IPS DF 6.9 (cell line): ENCODE measurements around the gene TMEM94.

ENCODE experiments used
- DNase-seq: peaks from one replicate; pipeline ENCODE4 v3.0.0-alpha.2; 2013; ENCODE audit warnings: low read depth, low spot score
- H3K27ac ChIP-seq: one replicate; pipeline ENCODE4 v1.5.1; 2013; ENCODE audit warnings: low read length, control low read depth
- H3K27me3 ChIP-seq: 2 replicates; pipeline ENCODE4 v1.6.1; 2013; ENCODE audit warnings: mild to moderate bottlenecking, low read length; ENCODE audit not compliant: control insufficient read depth, insufficient read depth
- H3K36me3 ChIP-seq: 2 replicates; pipeline ENCODE4 v1.6.1; 2013; ENCODE audit warnings: low read length; ENCODE audit not compliant: control insufficient read depth, insufficient read depth
- H3K4me1 ChIP-seq: 2 replicates; pipeline ENCODE4 v1.6.1; 2013; ENCODE audit warnings: low read length; ENCODE audit not compliant: control insufficient read depth, insufficient read depth
- H3K4me3 ChIP-seq: 2 replicates; pipeline ENCODE4 v1.5.1; 2013; ENCODE audit warnings: mild to moderate bottlenecking, low read length
- H3K9me3 ChIP-seq: 2 replicates; pipeline ENCODE4 v1.6.1; 2013; ENCODE audit warnings: low read length, inconsistent platforms; ENCODE audit not compliant: control insufficient read depth, insufficient read depth
- WGBS: extraction: QIAGEN DNeasy Blood & Tissue Kit; methylation state at CpG from one replicate; pipeline ENCODE4 v1.1.7; 2013; ENCODE audit warnings: mixed read lengths, missing lambda C conversion rate; ENCODE audit not compliant: insufficient read length, insufficient coverage; 5-methylcytosine and 5-hydroxymethylcytosine counted together

TMEM94 gene

DNA sequence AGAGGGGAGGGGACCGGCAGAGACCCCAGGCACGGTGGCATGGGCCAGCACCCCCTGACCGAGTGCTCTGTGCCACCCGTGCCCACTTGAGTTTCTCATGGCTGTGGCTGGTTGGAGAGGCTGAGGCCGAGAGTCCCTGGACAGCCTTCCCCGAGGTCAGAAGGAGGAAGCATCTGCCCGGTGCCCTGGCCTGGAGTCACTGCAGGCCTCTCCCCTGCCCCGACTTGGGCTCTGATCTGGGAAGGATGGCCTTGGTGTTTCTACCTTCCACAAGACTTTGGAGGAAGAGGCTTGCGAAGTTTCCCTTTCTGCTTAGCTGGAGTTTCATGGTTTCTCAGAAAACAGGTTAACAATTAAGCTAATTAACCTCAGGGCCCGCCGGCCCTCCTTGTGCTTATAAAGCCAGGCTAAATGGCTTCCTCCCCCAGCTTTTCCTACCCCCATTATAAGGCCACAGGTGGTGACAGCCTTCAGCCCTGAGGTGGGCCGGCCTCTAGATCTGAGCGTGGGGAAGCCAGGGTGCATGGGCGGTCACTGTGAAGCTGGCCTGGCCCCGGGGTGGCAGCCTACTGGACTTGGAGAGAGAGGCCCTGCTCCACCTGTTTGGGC is 86.4 kb downstream of the TMEM94 start:
- Histone ChIP-seq H3K4me1 (0 out of 2 replicates have a peak, but pooled peaks cover 1% of the 10 kb centered on the region), H3K4me3 (no peak overlapping the region), H3K27ac (no peak overlapping the region), H3K9me3 (no peaks in the 10 kb centered on the region), H3K27me3 (no peaks in the 10 kb centered on the region), H3K36me3 (no peaks in the 10 kb centered on the region)
- DNase-seq, result no peak
- WGBS, result no CpG with 5 or more reads among the region's 15 CpGs

DNA sequence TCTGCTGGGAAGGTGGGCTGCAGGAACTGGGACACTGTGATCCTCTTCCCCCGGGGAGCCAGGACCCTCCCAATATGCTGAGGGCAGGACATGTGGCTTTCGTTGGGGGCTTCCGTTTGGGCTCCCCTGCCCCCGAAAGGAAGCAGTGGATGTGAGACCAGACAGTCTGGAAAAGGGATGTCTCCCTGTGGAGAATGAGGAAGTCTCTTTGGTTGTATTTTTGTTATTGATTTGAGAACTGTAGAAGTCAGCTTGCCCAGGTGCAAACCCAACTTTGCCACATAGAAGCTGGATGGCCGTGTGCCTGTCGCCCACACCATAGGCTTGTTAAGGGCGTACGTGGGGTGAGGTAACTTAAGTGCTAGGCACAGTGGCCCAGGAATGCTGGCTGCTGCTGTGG is 87.8 kb downstream of the TMEM94 start:
- Histone ChIP-seq H3K27ac (no peak overlapping the region), H3K4me1 (peaks cover 6% of the 10 kb centered on the region; the same call in 1 of the 2 replicates), H3K4me3 (no peak overlapping the region), H3K36me3 (no peaks in the 10 kb centered on the region), H3K27me3 (no peaks in the 10 kb centered on the region), H3K9me3 (no peaks in the 10 kb centered on the region)
- DNase-seq, result no peak
- WGBS, result no CpG with 5 or more reads among the region's 8 CpGs

DNA sequence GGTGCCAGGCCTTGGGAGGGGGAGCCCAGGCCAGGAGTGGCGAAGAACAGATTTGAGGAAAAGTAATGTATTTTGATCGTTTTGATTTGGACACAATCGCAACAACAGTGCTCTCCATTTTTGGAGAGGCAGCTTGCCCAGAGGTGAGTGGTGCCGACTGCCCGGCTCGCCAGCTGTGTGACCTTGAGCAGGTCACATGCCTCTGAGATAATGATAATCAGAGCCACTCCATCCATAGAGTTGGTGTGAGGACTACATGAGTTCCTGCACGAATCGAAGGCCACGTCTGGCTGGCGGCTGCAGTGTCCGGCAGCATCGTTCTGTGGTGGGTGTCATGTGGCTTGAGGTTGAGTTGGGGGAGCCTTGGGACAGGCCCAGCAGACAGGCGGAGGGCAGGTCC is 89.7 kb downstream of the TMEM94 start:
- no CpG with 5 or more reads among the region's 13 CpGs for WGBS
- no peak overlapping the region for H3K4me3 ChIP-seq

DNA sequence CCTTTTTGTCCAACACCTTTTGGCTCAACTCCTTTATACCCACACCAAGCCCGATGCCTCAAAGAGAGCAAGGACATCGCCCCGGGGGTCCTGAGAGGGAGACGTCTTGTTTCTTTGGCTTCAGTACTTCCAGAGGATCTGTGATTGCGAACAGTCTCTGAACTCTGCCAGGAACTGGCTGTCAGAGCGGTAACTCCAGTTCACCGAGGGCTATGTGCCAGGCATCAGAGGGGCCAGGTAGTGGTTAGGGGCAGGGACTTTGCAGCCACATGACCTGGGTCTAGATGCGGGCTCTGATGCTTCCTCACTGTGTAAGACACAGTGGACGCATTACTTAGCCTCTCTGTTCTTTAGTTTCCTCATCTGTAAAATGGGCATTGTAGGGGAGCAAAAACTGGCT is 90.7 kb downstream of the TMEM94 start:
- no peak for DNase-seq
- no peak overlapping the region for H3K27ac ChIP-seq
- H3K36me3 ChIP-seq, result no peaks in the 10 kb centered on the region
- H3K27me3 ChIP-seq, result no peaks in the 10 kb centered on the region
- no CpG with 5 or more reads among the region's 9 CpGs for WGBS
- H3K9me3 ChIP-seq, result no peaks in the 10 kb centered on the region
- H3K4me1 ChIP-seq, result peaks cover 8% of the 10 kb centered on the region
- H3K4me3 ChIP-seq, result no peak overlapping the region

More for the DNA sequence above, 89.7 kb downstream of the TMEM94 start:
- DNase-seq, result no peak
- H3K9me3 ChIP-seq, result no peaks in the 10 kb centered on the region
- peaks cover 7% of the 10 kb centered on the region for H3K4me1 ChIP-seq
- no peaks in the 10 kb centered on the region for H3K27me3 ChIP-seq
- H3K27ac ChIP-seq, result no peak overlapping the region
- H3K36me3 ChIP-seq, result no peaks in the 10 kb centered on the region

DNA sequence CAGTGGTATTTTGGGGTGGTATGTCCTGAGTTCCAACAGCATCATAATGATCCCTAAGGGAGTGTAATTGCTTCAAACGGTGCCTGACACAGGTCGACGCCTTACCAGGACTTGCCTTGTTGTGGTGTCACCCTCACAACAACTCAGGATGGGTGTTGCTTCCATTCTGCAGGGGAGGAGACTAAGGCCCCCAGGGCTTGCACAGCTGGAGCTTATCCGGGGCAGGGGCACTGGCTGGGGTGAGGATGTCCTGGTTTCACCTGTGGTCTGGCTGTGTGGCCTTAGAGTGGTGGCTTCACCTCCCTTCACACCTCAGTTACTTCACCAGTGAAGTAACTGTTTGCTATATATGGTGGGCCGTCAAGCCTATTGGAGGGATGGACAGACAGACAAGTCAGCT is 92.4 kb downstream of the TMEM94 start:
- H3K4me1 ChIP-seq, result peaks cover 8% of the 10 kb centered on the region
- no peak overlapping the region for H3K27ac ChIP-seq

More for the DNA sequence above, 92.4 kb downstream of the TMEM94 start:
- DNase-seq, result no peak
- Histone ChIP-seq H3K36me3 (no peaks in the 10 kb centered on the region), H3K9me3 (no peaks in the 10 kb centered on the region), H3K27me3 (no peaks in the 10 kb centered on the region), H3K4me3 (no peak overlapping the region)
- no CpG with 5 or more reads among the region's 5 CpGs for WGBS
